Chondrocyte (in vitro differentiated cells): ENCODE measurements around the gene LY6G5B. TPM values are rescaled to one million over a fixed set of nuclear protein-coding genes. Genes with fewer than 3 reads are reported as not detected.

Experiments used
- DNase-seq: peaks from one replicate; pipeline ENCODE4 v3.0.0; 2021; ENCODE audit warnings: mixed read lengths, low spot score
- H3K27ac Mint-ChIP-seq: one replicate; pipeline ENCODE4 v1.8.0; 2021; ENCODE audit warnings: mild to moderate bottlenecking, moderate library complexity, mixed read lengths; ENCODE audit not compliant: unreplicated experiment
- H3K27me3 Mint-ChIP-seq: 2 replicates; pipeline ENCODE4 v1.8.0; 2021; ENCODE audit warnings: low read depth, mixed read lengths
- H3K36me3 Mint-ChIP-seq: 2 replicates; pipeline ENCODE4 v1.8.0; 2021; ENCODE audit warnings: low read depth, mixed read lengths
- H3K4me1 Mint-ChIP-seq: 2 replicates; pipeline ENCODE4 v1.8.0; 2021; ENCODE audit warnings: low read depth, mild to moderate bottlenecking, mixed read lengths
- H3K4me3 Mint-ChIP-seq: one replicate; pipeline ENCODE4 v1.8.0; 2021; ENCODE audit warnings: mild to moderate bottlenecking, moderate library complexity, mixed read lengths; ENCODE audit not compliant: unreplicated experiment
- H3K9me3 Mint-ChIP-seq: 2 replicates; pipeline ENCODE4 v1.8.0; 2021; ENCODE audit warnings: low read depth, mixed read lengths
- CTCF ChIP-seq: fragments of 200-600 bp; sonication (generic); IDR thresholded peaks from 2 replicates; pipeline ENCODE4 v1.5.0; 2021; ENCODE audit warnings: antibody characterized with exemption, mild to moderate bottlenecking, moderate library complexity
- total RNA-seq: library from RNA; stranded (reverse); gene quantifications from 3 replicates; pipeline ENCODE4 v1.2.1, GENCODE V29; 2021

LY6G5B gene
- total RNA-seq, 1 donor from 2014 or later, result 10.2 TPM

GRCh38 chr6:31710523-31711219 lies 40.9 kb downstream of the LY6G5B start:
- no peak for DNase-seq
- no peak overlapping the region for H3K4me3 Mint-ChIP-seq
- H3K27me3 Mint-ChIP-seq, result peaks cover 2% of the 10 kb centered on the region
- no peaks in the 10 kb centered on the region for H3K4me1 Mint-ChIP-seq
- no peak for TF ChIP-seq CTCF
- no peaks in the 10 kb centered on the region for H3K9me3 Mint-ChIP-seq
- H3K36me3 Mint-ChIP-seq, result no peaks in the 10 kb centered on the region
- H3K27ac Mint-ChIP-seq, result no peak overlapping the region

DNA sequence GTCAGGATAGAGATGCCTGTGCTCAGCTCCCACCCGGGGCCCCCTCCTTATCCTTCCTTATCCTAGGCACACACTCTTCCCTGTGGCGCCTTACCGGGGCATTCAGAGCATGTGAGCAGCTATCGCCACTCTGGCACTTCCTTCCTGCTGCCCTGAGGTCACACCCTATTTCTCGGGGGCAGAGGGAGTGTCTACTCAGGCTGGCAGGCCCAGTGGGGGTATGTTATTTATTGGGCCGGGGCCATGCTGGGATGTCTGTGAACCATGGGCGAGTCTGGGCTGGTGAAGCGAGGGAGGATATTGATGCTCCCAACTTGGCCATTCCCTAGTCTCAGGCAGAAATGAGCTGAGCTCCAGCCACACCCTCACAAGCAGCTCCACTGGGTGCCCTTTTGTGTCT lies 41.5 kb downstream of the LY6G5B start:
- no peaks in the 10 kb centered on the region for H3K4me1 Mint-ChIP-seq
- TF ChIP-seq CTCF, result no peak

GRCh38 chr6:31712296-31712695 lies 42.5 kb downstream of the LY6G5B start:
- H3K27me3 Mint-ChIP-seq, result peaks cover 2% of the 10 kb centered on the region
- no peaks in the 10 kb centered on the region for H3K4me1 Mint-ChIP-seq
- TF ChIP-seq CTCF, result peak; percentile 44
- DNase-seq, result no peak
- no peak overlapping the region for H3K27ac Mint-ChIP-seq
- no peaks in the 10 kb centered on the region for H3K36me3 Mint-ChIP-seq
- no peaks in the 10 kb centered on the region for H3K9me3 Mint-ChIP-seq
- no peak overlapping the region for H3K4me3 Mint-ChIP-seq

More for the DNA sequence above, 41.5 kb downstream of the LY6G5B start:
- Mint-ChIP-seq H3K27ac (no peak overlapping the region), H3K36me3 (no peaks in the 10 kb centered on the region), H3K9me3 (no peaks in the 10 kb centered on the region), H3K4me3 (no peak overlapping the region), H3K27me3 (peaks cover 2% of the 10 kb centered on the region)
- no peak for DNase-seq

- no peak for TF ChIP-seq CTCF
- no peaks in the 10 kb centered on the region for H3K9me3 Mint-ChIP-seq
- H3K27me3 Mint-ChIP-seq, result peaks cover 2% of the 10 kb centered on the region
- no peaks in the 10 kb centered on the region for H3K36me3 Mint-ChIP-seq
- no peak overlapping the region for H3K4me3 Mint-ChIP-seq
- DNase-seq, result no peak
- H3K4me1 Mint-ChIP-seq, result no peaks in the 10 kb centered on the region
- H3K27ac Mint-ChIP-seq, result no peak overlapping the region
Observed at GRCh38 chr6:31713465-31713864, 43.7 kb downstream of the LY6G5B start.

- no peaks in the 10 kb centered on the region for H3K9me3 Mint-ChIP-seq
- no peak for TF ChIP-seq CTCF
- H3K36me3 Mint-ChIP-seq, result no peaks in the 10 kb centered on the region
- no peak overlapping the region for H3K4me3 Mint-ChIP-seq
- DNase-seq, result no peak
- H3K27ac Mint-ChIP-seq, result no peak overlapping the region
- no peaks in the 10 kb centered on the region for H3K4me1 Mint-ChIP-seq
- peaks cover 2% of the 10 kb centered on the region for H3K27me3 Mint-ChIP-seq
Observed at GRCh38 chr6:31713991-31714684, 44.4 kb downstream of the LY6G5B start.
